ENCODE measurements around the gene DDX54.

DNA sequence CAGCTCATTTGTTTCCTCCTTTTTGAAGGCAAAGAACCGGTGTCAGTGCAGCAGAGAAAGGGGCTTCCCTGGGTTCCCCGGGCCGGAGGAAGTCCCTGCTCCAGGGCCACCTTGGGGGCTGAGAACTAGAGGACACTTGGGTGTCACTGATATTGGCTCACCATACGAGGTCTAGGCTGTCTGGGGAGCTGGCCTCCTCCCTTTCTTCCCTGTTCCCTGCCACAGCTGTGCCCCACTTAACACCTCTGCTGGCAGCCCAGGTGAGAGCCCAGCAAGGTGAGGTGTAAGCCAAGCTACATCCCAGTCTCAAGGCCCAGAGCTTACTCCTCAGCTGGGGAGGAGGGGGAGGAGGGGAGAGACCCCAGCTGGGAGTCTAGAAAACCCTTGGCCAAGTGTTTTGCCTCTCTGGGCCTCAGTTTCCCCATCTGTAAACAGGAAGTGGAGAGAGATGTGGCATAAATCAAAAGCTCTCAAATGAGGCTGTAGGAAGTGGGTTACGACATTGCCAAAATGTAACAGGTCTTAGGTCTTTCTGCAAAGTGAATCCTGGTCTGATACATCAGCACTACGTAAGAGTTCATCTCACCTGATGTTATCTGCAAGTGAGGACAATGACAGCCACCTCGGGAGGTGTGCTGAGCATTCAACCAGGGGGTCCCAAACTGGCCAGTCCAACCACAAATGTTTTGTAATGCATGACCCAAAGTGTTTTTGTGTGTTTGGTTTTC, 75.2 kb downstream of the DDX54 start:
- TF ChIP-seq, protein P1, sequence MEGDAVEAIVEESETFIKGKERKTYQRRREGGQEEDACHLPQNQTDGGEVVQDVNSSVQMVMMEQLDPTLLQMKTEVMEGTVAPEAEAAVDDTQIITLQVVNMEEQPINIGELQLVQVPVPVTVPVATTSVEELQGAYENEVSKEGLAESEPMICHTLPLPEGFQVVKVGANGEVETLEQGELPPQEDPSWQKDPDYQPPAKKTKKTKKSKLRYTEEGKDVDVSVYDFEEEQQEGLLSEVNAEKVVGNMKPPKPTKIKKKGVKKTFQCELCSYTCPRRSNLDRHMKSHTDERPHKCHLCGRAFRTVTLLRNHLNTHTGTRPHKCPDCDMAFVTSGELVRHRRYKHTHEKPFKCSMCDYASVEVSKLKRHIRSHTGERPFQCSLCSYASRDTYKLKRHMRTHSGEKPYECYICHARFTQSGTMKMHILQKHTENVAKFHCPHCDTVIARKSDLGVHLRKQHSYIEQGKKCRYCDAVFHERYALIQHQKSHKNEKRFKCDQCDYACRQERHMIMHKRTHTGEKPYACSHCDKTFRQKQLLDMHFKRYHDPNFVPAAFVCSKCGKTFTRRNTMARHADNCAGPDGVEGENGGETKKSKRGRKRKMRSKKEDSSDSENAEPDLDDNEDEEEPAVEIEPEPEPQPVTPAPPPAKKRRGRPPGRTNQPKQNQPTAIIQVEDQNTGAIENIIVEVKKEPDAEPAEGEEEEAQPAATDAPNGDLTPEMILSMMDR (conservative IDR thresholded peaks at IDR 0.05), result no peak
- TF ChIP-seq EZH2 (IDR thresholded peaks at IDR 0.05; ENCODE audit: low read depth), result no peak

Measured in PC-9 (cell line).